ENCODE data around the gene NINJ1. TPM values are rescaled to one million over a fixed set of nuclear protein-coding genes. Genes with fewer than 3 reads are reported as not detected.
"Not testable (repeated sequence)": the region's sequence is repeated elsewhere in the genome, so short reads cannot be mapped to it uniquely, and the experiment has no call there.

Gene NINJ1
- total RNA-seq, 2 donors from 2014 or later, result 81.0 to 84.8 TPM

DNA sequence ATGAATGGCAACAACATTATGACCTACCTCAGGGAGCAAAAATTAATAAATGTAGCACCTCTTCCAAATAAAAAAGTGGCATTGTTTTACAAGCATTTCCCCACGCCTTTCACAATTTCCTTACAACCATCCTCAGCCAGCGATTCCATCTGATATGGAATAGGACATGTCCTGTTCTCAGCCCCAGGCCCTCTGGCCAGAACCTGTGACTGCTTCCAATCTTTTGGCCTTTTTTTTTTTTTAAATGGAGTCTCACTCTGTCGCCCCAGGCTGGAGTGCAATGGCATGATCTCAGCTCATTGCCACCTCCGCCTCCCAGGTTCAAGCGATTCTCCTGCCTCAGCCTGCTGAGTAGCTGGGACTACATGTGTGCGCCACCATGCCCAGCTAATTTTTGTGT is 33.1 kb upstream of the NINJ1 start:
- no peak for ATAC-seq
- Mint-ChIP-seq H3K27ac (no peak overlapping the region), H3K36me3 (no peaks in the 10 kb centered on the region), H3K9me3 (no peaks in the 10 kb centered on the region)
- DNase-seq (ENCODE audit: low spot score in 2 of 2), result no peak

DNA sequence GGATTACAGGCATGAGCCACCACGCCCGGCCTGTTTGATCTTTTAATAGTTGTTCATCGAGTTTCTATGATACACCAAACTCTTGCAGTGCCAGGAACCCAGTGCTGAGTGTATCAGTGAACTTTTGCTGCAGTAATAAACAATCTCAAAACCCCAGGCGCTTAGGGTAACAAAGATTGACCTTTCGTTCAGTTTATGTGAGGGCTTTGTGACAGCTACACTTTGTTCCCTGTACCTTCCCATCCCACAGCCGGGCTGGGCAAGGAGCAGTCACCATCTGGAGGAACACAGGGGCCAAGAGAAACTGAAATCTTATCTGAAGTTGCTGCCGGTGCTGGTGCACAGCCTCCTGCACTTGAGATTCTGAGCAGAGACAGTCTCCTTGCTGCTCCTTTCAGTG is 32.6 kb upstream of the NINJ1 start:
- ATAC-seq (no peak), DNase-seq (ENCODE audit: low spot score in 2 of 2) (no peak)
- no peaks in the 10 kb centered on the region for H3K9me3 Mint-ChIP-seq
- H3K27ac Mint-ChIP-seq, result no peak overlapping the region
- H3K36me3 Mint-ChIP-seq, result no peaks in the 10 kb centered on the region

DNA sequence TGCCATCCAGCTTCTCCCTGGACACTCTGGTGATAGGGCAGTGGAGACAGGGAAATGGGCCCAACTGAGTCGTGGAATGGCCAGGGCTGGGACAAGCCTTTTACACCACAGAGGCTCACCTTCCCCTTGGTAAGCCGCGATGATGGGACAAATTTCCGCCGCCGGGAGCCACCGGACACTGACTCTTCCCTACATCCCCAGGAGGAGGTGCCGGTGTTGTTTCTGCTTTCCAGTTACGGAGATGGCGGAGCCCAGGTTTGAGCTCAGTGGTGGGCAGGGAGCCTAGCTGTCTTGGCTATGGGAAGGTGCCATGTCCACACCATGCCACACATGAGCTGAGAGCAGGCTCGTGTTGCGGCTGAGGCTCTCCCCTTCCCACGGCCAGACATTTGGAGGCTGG is 30.0 kb upstream of the NINJ1 start:
- DNase-seq (ENCODE audit: low spot score in 2 of 2) (no peak), ATAC-seq (no peak)
- H3K27ac Mint-ChIP-seq, result no peak overlapping the region
- H3K9me3 Mint-ChIP-seq, result no peaks in the 10 kb centered on the region
- H3K36me3 Mint-ChIP-seq, result peaks cover 0 to 6% of the 10 kb centered on the region in 2 donors

DNA sequence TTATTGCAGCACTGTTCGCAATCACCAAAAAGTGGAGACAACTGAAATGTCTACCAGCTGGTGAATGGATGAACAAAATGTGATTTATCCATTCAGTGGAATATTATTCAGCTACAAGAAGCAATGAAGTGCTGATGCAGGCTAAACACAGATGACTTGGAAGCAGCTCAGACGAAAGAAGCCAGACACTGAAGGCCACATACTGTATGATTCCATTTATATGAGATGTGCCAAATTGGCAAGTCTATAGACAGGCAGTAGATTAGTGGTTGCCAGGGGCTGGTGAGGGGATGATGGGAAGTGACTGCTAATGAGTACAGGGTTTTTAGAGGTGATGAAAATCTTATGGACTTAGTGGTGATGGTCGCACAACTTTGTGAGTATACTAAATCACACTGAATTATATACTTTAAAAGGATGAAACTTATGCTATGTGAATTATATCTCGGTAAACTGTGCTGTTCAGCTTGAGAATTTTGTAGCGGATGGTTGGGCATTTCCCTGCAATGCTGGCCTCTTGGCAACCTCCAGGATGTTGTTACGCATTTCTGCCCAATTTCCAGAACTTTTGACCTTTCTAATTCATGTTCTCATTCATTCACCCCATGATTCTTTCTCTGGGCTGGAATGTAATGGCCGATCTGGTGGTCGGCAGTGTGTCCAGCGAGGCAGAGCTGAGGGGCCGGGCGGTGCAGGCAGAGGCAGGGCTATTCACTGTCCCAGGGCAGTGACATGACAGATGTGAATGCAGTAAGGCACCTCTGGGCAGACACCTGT is 27.9 kb upstream of the NINJ1 start:
- Mint-ChIP-seq H3K36me3 (peaks cover 0 to 6% of the 10 kb centered on the region in 2 donors), H3K9me3 (no peaks in the 10 kb centered on the region), H3K27ac (peak overlapping the region in 1 of 2 donors; percentile 55)
- DNase-seq (ENCODE audit: low spot score in 2 of 2) (no peak), ATAC-seq (no peak)

DNA sequence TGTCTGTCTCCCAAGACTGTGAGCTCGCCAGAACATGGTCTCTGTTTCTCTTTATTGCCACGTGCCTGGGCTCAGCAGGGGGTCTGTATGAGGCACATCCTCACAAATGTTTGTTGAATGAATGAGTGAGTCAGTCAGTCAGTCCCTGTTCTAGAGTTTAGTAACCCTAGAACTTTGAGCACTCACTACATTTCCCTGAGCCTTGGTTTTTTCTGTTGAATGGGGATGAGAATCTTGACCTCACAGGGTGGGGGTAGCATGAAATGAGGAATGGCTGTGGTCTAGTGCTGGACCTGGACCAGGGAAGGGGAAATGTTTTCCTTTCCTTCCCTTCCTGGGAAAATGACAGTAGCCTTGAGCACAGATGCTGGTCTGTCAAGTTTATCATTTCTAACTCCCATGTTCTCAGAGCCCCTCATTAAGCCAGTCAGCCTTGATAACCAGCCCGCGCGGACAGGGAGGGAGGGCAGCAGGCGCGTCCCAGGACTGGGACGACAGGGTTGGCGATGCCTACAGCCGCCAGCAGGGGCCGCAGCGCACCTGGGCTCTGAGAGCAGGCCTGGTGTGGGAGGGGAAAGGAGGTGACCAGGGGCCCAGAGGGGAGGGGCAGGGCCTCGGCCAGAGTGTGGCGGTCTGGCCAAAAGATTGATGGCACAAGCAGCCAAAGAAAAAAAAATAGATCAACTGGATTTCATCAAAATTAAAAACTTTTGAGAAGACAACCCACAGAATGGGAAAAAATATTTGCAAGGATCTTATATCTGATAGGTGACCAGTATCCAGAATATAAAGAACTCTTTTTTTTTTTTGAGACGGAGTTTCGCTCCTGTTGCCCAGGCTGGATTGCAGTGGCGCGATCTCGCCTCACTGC is 25.8 kb upstream of the NINJ1 start:
- peak; percentile 63 to 64 for ATAC-seq
- H3K9me3 Mint-ChIP-seq, result no peaks in the 10 kb centered on the region
- peaks cover 0 to 6% of the 10 kb centered on the region in 2 donors for H3K36me3 Mint-ChIP-seq
- peak overlapping the region; percentile 48 to 55 for H3K27ac Mint-ChIP-seq
- DNase-seq (ENCODE audit: low spot score in 2 of 2), result peak; percentile 81 to 84

DNA sequence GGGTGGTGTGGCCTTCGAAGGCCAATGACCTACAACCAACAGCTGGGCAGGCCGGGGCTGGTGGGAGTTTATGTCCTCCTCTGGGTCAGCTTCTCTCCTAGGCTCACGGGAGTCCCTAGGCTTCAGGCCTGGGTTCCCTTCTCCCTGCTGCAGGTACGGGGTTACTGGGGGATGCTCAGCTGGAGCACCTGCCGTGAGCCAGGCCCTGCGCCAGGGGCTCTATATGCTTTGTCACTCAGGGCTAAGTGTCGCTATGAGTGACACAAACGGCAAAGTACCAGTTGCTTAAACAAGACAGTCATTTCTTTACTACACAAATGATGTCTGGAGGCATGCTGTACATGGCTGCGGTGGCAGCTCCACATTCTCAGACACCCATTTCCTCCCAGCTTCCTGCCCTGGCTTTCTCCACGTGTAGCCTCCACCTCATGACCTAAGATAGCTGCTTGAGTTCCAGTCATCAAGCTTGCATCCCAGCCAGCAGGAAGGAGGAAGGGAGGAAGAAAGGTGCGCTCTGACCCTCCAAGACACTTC is 22.5 kb upstream of the NINJ1 start:
- ATAC-seq, result peak; percentile 90 to 94
- H3K27ac Mint-ChIP-seq, result peak overlapping the region; percentile 89 to 91
- no peaks in the 10 kb centered on the region for H3K9me3 Mint-ChIP-seq
- peak; percentile 66 to 78 for DNase-seq (ENCODE audit: low spot score in 2 of 2)
- peaks cover 0 to 6% of the 10 kb centered on the region in 2 donors for H3K36me3 Mint-ChIP-seq

DNA sequence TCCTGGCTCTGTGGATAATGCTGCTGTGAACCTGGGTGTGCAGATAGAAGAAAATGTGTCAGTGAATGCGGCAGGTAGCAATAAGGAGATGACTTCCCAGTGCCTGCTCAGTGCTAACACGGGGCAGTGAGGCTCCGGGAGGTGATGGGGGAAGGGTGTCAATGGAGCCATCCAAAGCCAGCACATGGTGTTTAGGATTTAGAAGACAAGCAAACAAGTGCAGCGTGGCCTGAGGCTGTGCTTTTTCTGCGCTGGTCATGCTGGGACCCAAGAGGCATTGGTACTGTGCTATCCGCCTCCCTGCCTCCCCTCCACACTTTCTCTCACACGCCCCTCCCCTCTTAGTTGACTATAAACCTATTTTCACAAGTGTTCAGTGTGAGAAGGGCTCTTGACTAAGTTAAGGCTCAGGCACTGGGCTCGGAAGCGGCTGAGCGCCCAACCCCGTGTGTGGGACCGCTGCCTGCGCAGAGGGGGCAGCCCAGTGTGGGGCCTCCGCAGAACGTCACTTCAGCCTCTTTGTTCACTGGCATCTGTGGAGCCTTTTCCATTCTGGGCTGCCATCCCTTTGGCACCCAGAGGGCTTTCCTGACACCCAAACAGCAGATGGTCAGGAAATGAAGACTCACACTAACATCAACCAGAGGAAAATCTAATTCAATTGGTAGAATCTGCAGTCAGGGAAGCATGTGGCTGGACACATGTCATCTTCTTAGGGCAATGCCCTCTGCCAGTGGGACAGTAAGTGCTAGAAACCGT is 21.8 kb upstream of the NINJ1 start:
- H3K27ac Mint-ChIP-seq, result peak overlapping the region; percentile 89 to 91
- peaks cover 0 to 6% of the 10 kb centered on the region in 2 donors for H3K36me3 Mint-ChIP-seq
- DNase-seq (ENCODE audit: low spot score in 2 of 2), result no peak
- peak in 1 of 2 donors; percentile 35 for ATAC-seq
- H3K9me3 Mint-ChIP-seq, result no peaks in the 10 kb centered on the region

GRCh38 chr9:93154293-93154903 is 20.3 kb upstream of the NINJ1 start:
- ATAC-seq (no peak), DNase-seq (ENCODE audit: low spot score in 2 of 2) (peak in 1 of 2 donors; percentile 74)
- Mint-ChIP-seq H3K36me3 (peaks cover 0 to 4% of the 10 kb centered on the region in 2 donors), H3K9me3 (no peaks in the 10 kb centered on the region), H3K27ac (no peak overlapping the region)

DNA sequence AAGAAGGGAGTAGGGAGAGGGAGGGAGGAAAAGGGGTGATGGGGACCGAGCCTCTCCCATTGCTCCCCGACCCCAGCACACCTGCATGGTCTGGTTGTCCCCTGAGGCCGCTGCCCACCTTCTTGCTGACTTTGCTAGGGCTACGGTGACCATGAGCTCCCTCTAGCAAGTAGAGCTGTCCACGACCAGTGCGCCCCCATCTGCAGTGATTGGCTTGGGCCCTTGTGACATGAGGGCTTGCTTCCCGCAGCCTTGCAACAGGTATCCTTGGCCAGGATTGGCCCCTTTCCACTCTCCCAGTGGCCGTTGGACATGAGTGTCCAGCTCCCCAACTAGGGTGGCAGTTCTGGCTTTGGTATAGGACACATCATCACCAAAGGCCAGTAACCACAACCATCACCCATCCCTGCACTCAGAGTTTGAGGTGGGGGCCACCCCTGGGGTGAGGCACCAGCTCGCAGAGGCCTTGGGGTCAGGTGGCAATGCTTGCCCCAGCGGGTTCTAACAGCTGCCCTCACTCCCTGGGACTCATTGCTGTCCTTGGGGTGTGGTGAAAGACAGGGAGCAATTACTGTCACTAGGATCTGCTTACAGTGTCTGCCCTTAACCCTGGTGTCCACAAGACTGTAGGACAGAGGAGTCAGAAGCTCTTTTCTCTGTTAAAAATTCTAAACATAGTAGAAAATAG is 17.2 kb upstream of the NINJ1 start:
- ATAC-seq (no peak), DNase-seq (ENCODE audit: low spot score in 2 of 2) (peak in 1 of 2 donors; percentile 53)
- H3K36me3 Mint-ChIP-seq, result peaks cover 19 to 33% of the 10 kb centered on the region in 2 donors
- no peak overlapping the region for H3K27ac Mint-ChIP-seq
- H3K9me3 Mint-ChIP-seq, result peaks cover 9 to 16% of the 10 kb centered on the region in 2 donors

GRCh38 chr9:93149361-93149760 is 15.3 kb upstream of the NINJ1 start:
- Mint-ChIP-seq H3K27ac (peak overlapping the region; percentile 81 to 89), H3K36me3 (peaks cover 24 to 39% of the 10 kb centered on the region in 2 donors), H3K9me3 (peaks cover 11 to 20% of the 10 kb centered on the region in 2 donors)
- ATAC-seq (peak; percentile 48 to 63), DNase-seq (ENCODE audit: low spot score in 2 of 2) (no peak)

DNA sequence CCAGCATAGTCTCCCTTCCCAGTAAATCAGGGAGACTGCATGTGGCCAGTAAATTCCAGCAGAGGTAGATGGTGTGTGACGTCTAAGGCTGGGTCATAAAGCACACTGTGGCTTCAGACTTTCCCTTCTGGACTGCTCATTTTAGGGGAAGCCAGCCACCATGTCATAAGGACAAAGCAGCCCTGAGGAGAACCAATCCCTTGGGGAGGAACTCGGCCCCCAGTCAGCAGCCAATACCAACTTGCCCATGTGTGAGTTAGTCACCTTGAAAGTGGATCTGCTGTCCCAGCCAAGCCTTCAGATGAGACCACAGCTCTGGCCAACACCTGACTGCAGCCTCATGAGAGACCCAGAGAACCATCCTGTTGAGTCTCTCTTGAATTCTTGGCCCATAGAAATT is 14.7 kb upstream of the NINJ1 start:
- H3K9me3 Mint-ChIP-seq, result peaks cover 11 to 20% of the 10 kb centered on the region in 2 donors
- peaks cover 24 to 39% of the 10 kb centered on the region in 2 donors for H3K36me3 Mint-ChIP-seq
- peak in 1 of 2 donors; percentile 80 for DNase-seq (ENCODE audit: low spot score in 2 of 2)
- peak overlapping the region; percentile 81 to 89 for H3K27ac Mint-ChIP-seq
- ATAC-seq, result peak in 1 of 2 donors; percentile 83

DNA sequence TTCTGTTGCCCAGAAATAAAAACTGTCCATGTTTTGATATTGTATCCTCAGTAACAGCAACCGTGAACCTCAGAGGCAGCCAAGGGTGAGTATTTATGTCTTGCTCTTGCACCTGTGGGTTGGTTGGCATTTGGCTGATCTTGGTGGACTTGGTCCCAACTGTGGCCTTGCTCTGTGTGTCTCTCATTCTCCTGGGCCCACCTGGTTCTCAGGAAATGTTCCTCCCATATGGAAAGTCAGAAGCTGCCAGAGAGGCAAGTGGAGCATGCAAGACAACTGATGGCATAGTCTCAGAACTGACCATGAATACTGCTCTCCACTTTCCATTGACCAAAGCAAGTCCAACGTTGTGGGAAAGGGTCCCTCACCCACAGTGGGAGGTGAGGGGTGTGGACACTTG is 13.6 kb upstream of the NINJ1 start:
- ATAC-seq (no peak), DNase-seq (ENCODE audit: low spot score in 2 of 2) (no peak)
- peaks cover 11 to 20% of the 10 kb centered on the region in 2 donors for H3K9me3 Mint-ChIP-seq
- peaks cover 24 to 39% of the 10 kb centered on the region in 2 donors for H3K36me3 Mint-ChIP-seq
- H3K27ac Mint-ChIP-seq, result peak overlapping the region; percentile 81 to 89

- peaks cover 11 to 20% of the 10 kb centered on the region in 2 donors for H3K9me3 Mint-ChIP-seq
- peaks cover 24 to 39% of the 10 kb centered on the region in 2 donors for H3K36me3 Mint-ChIP-seq
- DNase-seq (ENCODE audit: low spot score in 2 of 2), result not testable (repeated sequence)
- peak overlapping the region; percentile 61 to 82 for H3K27ac Mint-ChIP-seq
- ATAC-seq, result peak; percentile 60 to 75
These were observed 12.6 kb upstream of the NINJ1 start for GRCh38 chr9:93146696-93147095.

DNA sequence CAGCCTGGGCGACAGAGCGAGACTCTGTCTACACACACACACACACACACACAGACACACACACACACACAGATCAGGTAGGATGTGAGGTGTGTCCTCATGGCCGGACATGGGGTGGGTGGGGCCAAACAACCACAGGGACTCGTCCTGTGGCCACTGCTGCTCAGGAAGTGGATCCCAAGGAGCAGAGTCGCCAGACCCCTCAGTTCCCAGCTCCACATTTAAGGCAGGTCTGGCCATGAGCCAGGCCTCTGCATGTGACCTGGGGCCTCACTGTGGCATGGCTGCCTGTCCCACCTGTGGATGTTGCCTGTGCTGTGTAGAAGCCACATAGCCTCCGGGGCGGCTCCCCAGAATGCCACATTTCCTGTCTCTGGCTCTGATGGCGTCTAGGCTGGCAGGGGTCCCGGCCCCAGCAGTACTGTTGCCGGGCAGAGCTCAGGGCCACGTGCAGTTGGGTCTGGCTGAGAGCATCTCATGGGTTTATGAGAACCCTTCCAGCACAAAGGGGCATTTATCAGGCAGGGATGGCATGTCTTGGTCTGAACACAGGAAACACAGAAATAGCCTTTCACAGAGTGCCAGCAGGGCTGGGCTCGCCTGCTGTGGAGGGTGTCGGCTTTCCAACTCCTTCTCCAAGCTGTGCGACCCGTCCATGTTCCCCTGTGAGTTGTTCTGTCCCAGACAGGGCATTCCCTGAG is 9.9 kb upstream of the NINJ1 start:
- ATAC-seq (peak; percentile 16 to 35), DNase-seq (ENCODE audit: low spot score in 2 of 2) (no peak)
- H3K9me3 Mint-ChIP-seq, result peaks cover 11 to 20% of the 10 kb centered on the region in 2 donors
- H3K36me3 Mint-ChIP-seq, result peaks cover 24 to 33% of the 10 kb centered on the region in 2 donors
- H3K27ac Mint-ChIP-seq, result peak overlapping the region; percentile 84 to 91

All from activated naive CD4-positive, alpha-beta T cell treated with anti-CD3 and anti-CD28 coated beads, Interleukin-2, amount 50 U/mL, for 72 hours (primary cell).